H1 (cell line): ENCODE data around the gene SNRPB2. TPM values are rescaled to one million over a fixed set of nuclear protein-coding genes. Genes with fewer than 3 reads are reported as not detected.
A peak's percentile ranks its signal among the peaks of the same experiment; 100 is the strongest.

Experiments
- ASH2L ChIP-seq: fragments of 200-600, 300-600 bp; sonication (generic); IDR thresholded peaks from one replicate; pipeline ENCODE4 v1.7.1; 2017; ENCODE audit warnings: low read length
- BRCA1 ChIP-seq: IDR thresholded peaks from 2 replicates; pipeline ENCODE4 v1.6.1; 2012; ENCODE audit warnings: low read depth, low read length, improper control_type of control experiment
- CEBPB ChIP-seq: IDR thresholded peaks from 2 replicates; pipeline ENCODE4 v1.6.1; 2012; ENCODE audit warnings: low read depth, low read length
- CREB1 ChIP-seq: IDR thresholded peaks from 2 replicates; pipeline ENCODE4 v1.6.1; 2012; ENCODE audit warnings: inconsistent platforms
- KDM5A ChIP-seq: fragments of 200-600 bp; IDR thresholded peaks from 2 replicates; pipeline ENCODE4 v1.7.1; 2012; ENCODE audit warnings: mild to moderate bottlenecking, low read length, inconsistent platforms, mixed read lengths
- MAFK ChIP-seq: IDR thresholded peaks from 2 replicates; pipeline ENCODE4 v1.6.1; 2012; ENCODE audit warnings: low read depth, mild to moderate bottlenecking, improper control_type of control experiment, low read length
- SIRT6 ChIP-seq: IDR thresholded peaks from one replicate; pipeline ENCODE4 v1.7.1; 2012; ENCODE audit warnings: low read length, inconsistent platforms
- TCF12 ChIP-seq: IDR thresholded peaks from 2 replicates; pipeline ENCODE4 v1.6.1; 2011; ENCODE audit warnings: low read depth, mild to moderate bottlenecking, low read length
- YY1 ChIP-seq: IDR thresholded peaks from 2 replicates; pipeline ENCODE4 v1.6.1; 2011; ENCODE audit warnings: low read depth, mild to moderate bottlenecking, low read length
- polyA plus RNA-seq, 7 experiments: library from polyadenylated mRNA; depleted of rRNA in 3 of 7; stranded (reverse) in 5 of 7; unstranded in 2 of 7; fragments of >200 nt in 5 of 7; fragments of 200-250 nt in 2 of 7; gene quantifications; 1 replicate in 5 of 7; 2 replicates in 1 of 7; 4 replicates in 1 of 7; pipeline versions ENCODE4 v1.2.1 to v1.2.3, GENCODE V29; 2011 to 2013; ENCODE audit warnings: missing spikeins in 2 of 7, mixed read lengths in 2 of 7
- total RNA-seq: library from RNA; stranded (reverse); fragmentation: NEBNext Ultra II Directional; extraction: Animal tissue kit (Norgen Biotek cat#: 25700); gene quantifications from 2 replicates; pipeline ENCODE4 v1.2.1, GENCODE V29; 2021
- TF ChIP-seq, protein P1 (sequence below): IDR thresholded peaks from 2 replicates; pipeline ENCODE4 v1.6.1; 2012; ENCODE audit warnings: low read length, inconsistent platforms

SNRPB2 gene
- total and polyA plus RNA-seq, 2 of the 8 experiments (the other 6 are each of a cell fraction or from before 2014, with no cell fraction given): 49.4 to 102 TPM

DNA sequence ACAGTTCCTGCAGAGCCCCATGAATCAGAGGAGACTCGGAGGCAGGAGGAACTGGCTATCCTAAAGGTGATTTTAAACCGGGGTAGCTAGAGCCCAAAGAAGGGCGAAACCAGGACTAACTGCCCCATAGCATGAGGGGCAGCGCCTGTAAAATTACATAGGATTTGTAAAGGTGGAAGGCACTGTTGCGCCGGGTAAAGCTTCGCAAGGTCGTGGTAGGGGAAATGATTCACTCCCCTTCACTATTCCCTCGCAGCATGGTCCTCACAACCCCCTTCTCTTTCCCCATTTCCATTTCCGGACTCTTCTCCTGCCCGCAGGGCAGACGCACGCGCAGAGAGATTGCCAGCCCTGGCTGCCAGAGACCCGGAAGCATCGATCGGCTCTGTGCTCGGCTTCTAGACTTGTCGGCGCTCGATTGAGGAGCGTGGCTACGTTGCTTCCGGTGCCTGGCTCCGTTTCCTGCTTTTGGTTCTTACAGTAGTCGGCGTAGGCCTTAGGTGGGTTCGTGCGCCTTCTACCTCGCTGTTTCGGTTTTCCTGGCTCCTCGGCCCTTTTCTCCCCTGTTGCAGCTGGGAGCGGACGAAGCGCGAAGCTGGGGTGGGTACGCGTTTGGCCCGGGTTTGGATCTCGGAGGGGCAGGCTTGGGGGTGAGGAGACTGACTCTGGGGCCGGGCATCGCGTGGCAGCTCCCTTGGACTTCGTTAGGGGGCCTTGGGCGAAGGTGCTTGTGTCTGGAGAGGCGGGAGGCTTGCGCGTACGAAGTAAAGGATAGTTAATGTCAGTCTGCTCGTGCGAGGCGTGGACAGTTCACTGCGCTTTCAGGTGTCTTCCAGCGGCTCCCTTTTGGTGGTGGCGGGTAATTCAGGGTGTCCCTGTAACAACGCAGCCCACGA lies at the start of gene SNRPB2 (continued):
- TF ChIP-seq TCF12: 0 out of 2 replicates have a peak, but pooled peaks have one; percentile 16
- TF ChIP-seq, protein P1, sequence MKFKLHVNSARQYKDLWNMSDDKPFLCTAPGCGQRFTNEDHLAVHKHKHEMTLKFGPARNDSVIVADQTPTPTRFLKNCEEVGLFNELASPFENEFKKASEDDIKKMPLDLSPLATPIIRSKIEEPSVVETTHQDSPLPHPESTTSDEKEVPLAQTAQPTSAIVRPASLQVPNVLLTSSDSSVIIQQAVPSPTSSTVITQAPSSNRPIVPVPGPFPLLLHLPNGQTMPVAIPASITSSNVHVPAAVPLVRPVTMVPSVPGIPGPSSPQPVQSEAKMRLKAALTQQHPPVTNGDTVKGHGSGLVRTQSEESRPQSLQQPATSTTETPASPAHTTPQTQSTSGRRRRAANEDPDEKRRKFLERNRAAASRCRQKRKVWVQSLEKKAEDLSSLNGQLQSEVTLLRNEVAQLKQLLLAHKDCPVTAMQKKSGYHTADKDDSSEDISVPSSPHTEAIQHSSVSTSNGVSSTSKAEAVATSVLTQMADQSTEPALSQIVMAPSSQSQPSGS: no peak
- no peak for TF ChIP-seq CEBPB
- TF ChIP-seq BRCA1: no peak
- no peak for TF ChIP-seq SIRT6
- peak; percentile 96 for TF ChIP-seq CREB1
- peak; percentile 88 for TF ChIP-seq YY1
- no peak for TF ChIP-seq MAFK
- TF ChIP-seq ASH2L: peak; percentile 94
- TF ChIP-seq KDM5A: peak; percentile 64
